BLaER1 treated with 17β-estradiol and CSF1 and Interleukin-3, amounts not matched to agents 10 nM and 100 nM (cell line): ENCODE measurements around the gene B4GALT3.

Experiments used
- H3K27ac ChIP-seq, 11 experiments: shearing (Covaris generic); formaldehyde crosslinking; 2 replicates each; pipeline ENCODE4 v1.8.1; 2022
- H3K27me3 ChIP-seq, 11 experiments: shearing (Covaris generic); formaldehyde crosslinking; 2 replicates each; pipeline ENCODE4 v1.8.1; 2022
- H3K36me3 ChIP-seq, 11 experiments: shearing (Covaris generic); formaldehyde crosslinking; 2 replicates each; pipeline ENCODE4 v1.8.1; 2022
- H3K4me1 ChIP-seq, 10 experiments: shearing (Covaris generic); formaldehyde crosslinking; 2 replicates each; pipeline ENCODE4 v1.8.1; 2022
- H3K4me2 ChIP-seq, 11 experiments: shearing (Covaris generic); formaldehyde crosslinking; 2 replicates each; pipeline ENCODE4 v1.8.1; 2022
- H3K4me3 ChIP-seq, 10 experiments: shearing (Covaris generic); formaldehyde crosslinking; 2 replicates each; pipeline ENCODE4 v1.8.1; 2022
- H3K9ac ChIP-seq, 11 experiments: shearing (Covaris generic); formaldehyde crosslinking; 2 replicates each; pipeline ENCODE4 v1.8.1; 2022
- H3K9me3 ChIP-seq, 11 experiments: shearing (Covaris generic); formaldehyde crosslinking; replicated peaks in 1 of 11; 2 replicates each; pipeline ENCODE4 v1.8.1; 2022
- H4K20me1 ChIP-seq, 11 experiments: shearing (Covaris generic); formaldehyde crosslinking; 2 replicates each; pipeline ENCODE4 v1.8.1; 2022
- Cebpa-rat ChIP-seq, 11 experiments: shearing (Covaris generic); IDR thresholded peaks; 2 replicates each; pipeline ENCODE4 v1.8.1; 2022

The B4GALT3 gene

GRCh38 chr1:161165742-161166668 lies 11.3 kb downstream of the B4GALT3 start, which contains the start of gene PPOX:
Gene PPOX (plus strand): TSS chr1:161166426. CDS start chr1:161166848, 422 bp downstream.
- Histone ChIP-seq H3K27ac (peak within 1 kb of the TSS; percentile 59 to 92 (median 69)), H4K20me1 (no peaks in the 10 kb centered on the region; a peak in 1 of 22 replicates)

GRCh38 chr1:161164901-161165610 lies 12.3 kb downstream of the B4GALT3 start:
- Histone ChIP-seq H3K4me2 (peak overlapping the region; percentile 76 to 99 (median 98)), H3K9ac (peak overlapping the region; percentile 74 to 91 (median 82)), H3K4me3 (peak overlapping the region; percentile 65 to 80 (median 75)), H3K36me3 (peaks cover 23 to 70% (median 53%) of the 10 kb centered on the region in 11 experiments), H3K27me3 (no peaks in the 10 kb centered on the region), H3K27ac (peak overlapping the region; percentile 31 to 92 (median 68); a peak in 18 of 22 replicates), H4K20me1 (no peaks in the 10 kb centered on the region; a peak in 1 of 22 replicates), H3K9me3 (no peaks in the 10 kb centered on the region), H3K4me1 (peaks cover 37 to 69% (median 50%) of the 10 kb centered on the region in 10 experiments)
- TF ChIP-seq Cebpa-rat (IDR thresholded peaks at IDR 0.05) = no peak

More at GRCh38 chr1:161165742-161166668, 11.3 kb downstream of the B4GALT3 start, which contains the start of gene PPOX:
- peaks cover 28 to 59% (median 41%) of the 10 kb centered on the region in 10 experiments for H3K4me1 ChIP-seq
- H3K9ac ChIP-seq = peak within 1 kb of the TSS; percentile 74 to 91 (median 82)
- H3K27me3 ChIP-seq = no peaks in the 10 kb centered on the region
- TF ChIP-seq Cebpa-rat (IDR thresholded peaks at IDR 0.05) = no peak
- H3K4me3 ChIP-seq = peak within 1 kb of the TSS; percentile 65 to 80 (median 75)
- no peaks in the 10 kb centered on the region for H3K9me3 ChIP-seq
- H3K4me2 ChIP-seq = peak within 1 kb of the TSS; percentile 94 to 100 (median 98)
- peaks cover 27 to 72% (median 57%) of the 10 kb centered on the region in 11 experiments for H3K36me3 ChIP-seq

DNA sequence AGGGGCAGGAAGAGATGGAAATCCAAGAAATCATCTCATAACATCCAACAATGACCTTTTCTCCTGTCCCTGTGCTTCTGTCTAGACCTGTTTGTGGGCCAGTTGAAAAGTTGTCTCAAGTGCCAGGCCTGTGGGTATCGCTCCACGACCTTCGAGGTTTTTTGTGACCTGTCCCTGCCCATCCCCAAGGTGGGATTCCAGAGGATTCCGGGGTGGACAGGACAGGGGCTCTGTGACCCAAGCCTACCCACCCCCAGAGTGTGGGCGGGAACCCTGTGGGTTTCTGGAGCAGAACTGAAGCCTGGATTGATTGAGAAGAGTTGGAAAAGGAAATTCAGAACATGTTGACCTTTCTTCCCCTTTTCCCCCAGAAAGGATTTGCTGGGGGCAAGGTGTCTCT lies 13.5 kb downstream of the B4GALT3 start:
- H3K4me1 ChIP-seq = peaks cover 43 to 74% (median 56%) of the 10 kb centered on the region in 10 experiments
- H3K9ac ChIP-seq = peak overlapping the region in 6 of 11 experiments; percentile 3 to 86 (median 42); a peak in 5 of 22 replicates
- H4K20me1 ChIP-seq = no peaks in the 10 kb centered on the region; a peak in 1 of 22 replicates
- H3K27ac ChIP-seq = peak overlapping the region in 1 of 11 experiments; percentile 1; a peak in 1 of 22 replicates
- H3K4me3 ChIP-seq = no peak overlapping the region
- H3K27me3 ChIP-seq = no peaks in the 10 kb centered on the region
- H3K36me3 ChIP-seq = peaks cover 20 to 61% (median 43%) of the 10 kb centered on the region in 11 experiments
- TF ChIP-seq Cebpa-rat (IDR thresholded peaks at IDR 0.05) = no peak
- H3K4me2 ChIP-seq = no peak overlapping the region; a peak in 1 of 22 replicates
- no peaks in the 10 kb centered on the region for H3K9me3 ChIP-seq

DNA sequence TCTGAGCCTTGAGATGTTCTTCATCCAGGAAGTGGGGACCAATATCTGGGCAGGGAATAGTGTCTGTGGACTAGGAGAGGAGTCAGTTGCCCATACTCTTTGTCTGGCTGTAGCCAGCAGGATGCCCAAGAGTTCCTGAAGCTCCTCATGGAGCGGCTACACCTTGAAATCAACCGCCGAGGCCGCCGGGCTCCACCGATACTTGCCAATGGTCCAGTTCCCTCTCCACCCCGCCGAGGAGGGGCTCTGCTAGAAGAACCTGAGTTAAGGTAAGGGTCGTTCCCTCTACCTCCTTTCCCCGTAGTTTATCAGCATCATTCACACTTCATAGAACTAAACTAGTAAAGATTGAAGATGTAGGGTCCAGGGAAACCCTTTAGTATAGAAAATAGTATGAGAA lies 14.5 kb downstream of the B4GALT3 start:
- no peak for TF ChIP-seq Cebpa-rat (IDR thresholded peaks at IDR 0.05)
- Histone ChIP-seq H3K27ac (no peak overlapping the region), H3K4me1 (peaks cover 48 to 80% (median 60%) of the 10 kb centered on the region in 10 experiments), H3K27me3 (no peaks in the 10 kb centered on the region), H4K20me1 (no peaks in the 10 kb centered on the region), H3K9me3 (no peaks in the 10 kb centered on the region), H3K4me2 (peak overlapping the region in 1 of 11 experiments; percentile 7; a peak in 1 of 22 replicates), H3K4me3 (no peak overlapping the region), H3K36me3 (peaks cover 30 to 62% (median 52%) of the 10 kb centered on the region in 11 experiments), H3K9ac (peak overlapping the region in 7 of 11 experiments; percentile 1 to 86 (median 20); a peak in 9 of 22 replicates)

GRCh38 chr1:161162052-161162451 lies 15.3 kb downstream of the B4GALT3 start:
- Histone ChIP-seq H3K27me3 (no peaks in the 10 kb centered on the region), H3K4me1 (peaks cover 40 to 72% (median 53%) of the 10 kb centered on the region in 10 experiments), H3K4me3 (no peak overlapping the region), H3K36me3 (peaks cover 38 to 68% (median 60%) of the 10 kb centered on the region in 11 experiments), H3K27ac (no peak overlapping the region; a peak in 1 of 22 replicates), H3K9ac (peak overlapping the region in 4 of 11 experiments; percentile 18 to 86 (median 30); a peak in 3 of 22 replicates), H3K4me2 (peak overlapping the region in 2 of 11 experiments; percentile 9 to 10; a peak in 1 of 22 replicates), H3K9me3 (no peaks in the 10 kb centered on the region), H4K20me1 (no peaks in the 10 kb centered on the region)
- no peak for TF ChIP-seq Cebpa-rat (IDR thresholded peaks at IDR 0.05)

GRCh38 chr1:161161652-161162051 lies 15.7 kb downstream of the B4GALT3 start:
- Histone ChIP-seq H3K27ac (no peak overlapping the region), H3K36me3 (peaks cover 42 to 72% (median 64%) of the 10 kb centered on the region in 11 experiments), H4K20me1 (no peaks in the 10 kb centered on the region), H3K4me1 (peaks cover 36 to 68% (median 49%) of the 10 kb centered on the region in 10 experiments), H3K9me3 (no peaks in the 10 kb centered on the region), H3K4me3 (no peak overlapping the region), H3K27me3 (no peaks in the 10 kb centered on the region), H3K4me2 (peak overlapping the region in 3 of 11 experiments; percentile 9 to 91 (median 10); a peak in 2 of 22 replicates), H3K9ac (0 out of 22 replicates have a peak overlapping the region, but pooled peaks of 3 of the 11 experiments have one; percentile 9 to 93 (median 28))
- no peak for TF ChIP-seq Cebpa-rat (IDR thresholded peaks at IDR 0.05)

- no peaks in the 10 kb centered on the region for H3K9me3 ChIP-seq
- H4K20me1 ChIP-seq = no peaks in the 10 kb centered on the region
- H3K9ac ChIP-seq = peak overlapping the region; percentile 21 to 97 (median 91); a peak in 13 of 22 replicates
- no peak for TF ChIP-seq Cebpa-rat (IDR thresholded peaks at IDR 0.05)
- H3K4me2 ChIP-seq = peak overlapping the region; percentile 80 to 97 (median 92)
- peak overlapping the region in 5 of 11 experiments; percentile 81 to 93 (median 87); a peak in 4 of 22 replicates for H3K27ac ChIP-seq
- H3K4me1 ChIP-seq = peaks cover 36 to 70% (median 50%) of the 10 kb centered on the region in 10 experiments
- H3K27me3 ChIP-seq = no peaks in the 10 kb centered on the region
- H3K4me3 ChIP-seq = peak overlapping the region in 5 of 10 experiments; percentile 74 to 91 (median 79); a peak in 10 of 20 replicates
- peaks cover 42 to 75% (median 67%) of the 10 kb centered on the region in 11 experiments for H3K36me3 ChIP-seq
Measured at GRCh38 chr1:161160671-161161145, 16.6 kb downstream of the B4GALT3 start.

- Histone ChIP-seq H3K27ac (peak overlapping the region; percentile 73 to 93 (median 87)), H3K9ac (peak overlapping the region; percentile 85 to 97 (median 92)), H3K4me2 (peak overlapping the region; percentile 80 to 97 (median 92)), H3K36me3 (peaks cover 42 to 75% (median 66%) of the 10 kb centered on the region in 11 experiments), H3K4me3 (peak overlapping the region; percentile 74 to 92 (median 81)), H3K4me1 (peaks cover 36 to 70% (median 50%) of the 10 kb centered on the region in 10 experiments), H3K9me3 (no peaks in the 10 kb centered on the region), H4K20me1 (no peaks in the 10 kb centered on the region), H3K27me3 (no peaks in the 10 kb centered on the region)
- TF ChIP-seq Cebpa-rat (IDR thresholded peaks at IDR 0.05) = no peak
Measured at GRCh38 chr1:161159913-161160243, 17.4 kb downstream of the B4GALT3 start.
